Memory B cell (primary cell): ENCODE data around the gene DRAXIN.
A peak's percentile ranks its signal among the peaks of the same experiment; 100 is the strongest.
"Not testable (repeated sequence)": the region's sequence is repeated elsewhere in the genome, so short reads cannot be mapped to it uniquely, and the experiment has no call there.

Experiments used
- ATAC-seq: fragments of 150-1000 bp; cut with Tn5 transposase; 2 replicates; pipeline ENCODE4 v1.10.0; 2021; ENCODE audit warnings: low read depth, mild to moderate bottlenecking, moderate library complexity
- DNase-seq, 2 donors: peaks; one replicate each; pipeline ENCODE4 v3.0.0; 2022; ENCODE audit warnings: low spot score in 2 of 2
- H3K27ac Mint-ChIP-seq: one replicate; pipeline ENCODE4 v1.8.0; 2022; ENCODE audit warnings: mild to moderate bottlenecking, moderate library complexity, mixed read lengths
- H3K27me3 Mint-ChIP-seq: one replicate; pipeline ENCODE4 v1.8.0; 2022; ENCODE audit warnings: mixed read lengths
- H3K36me3 Mint-ChIP-seq: one replicate; pipeline ENCODE4 v1.8.0; 2022; ENCODE audit warnings: mild to moderate bottlenecking, mixed read lengths
- H3K4me1 Mint-ChIP-seq: one replicate; pipeline ENCODE4 v1.8.0; 2022; ENCODE audit warnings: mixed read lengths
- H3K4me3 Mint-ChIP-seq: one replicate; pipeline ENCODE4 v1.8.0; 2022; ENCODE audit warnings: mild to moderate bottlenecking, moderate library complexity, mixed read lengths
- H3K9me3 Mint-ChIP-seq: one replicate; pipeline ENCODE4 v1.8.0; 2022; ENCODE audit warnings: mixed read lengths

DRAXIN gene

GRCh38 chr1:11691302-11691914 lies at the start of gene DRAXIN:
Gene DRAXIN, plus strand, starts transcription at chr1:11691710. Its CDS starts 14,549 bp downstream, at chr1:11706259.
- H3K4me3 Mint-ChIP-seq: peak within 1 kb of the TSS; percentile 73
- DNase-seq (no peak), ATAC-seq (peak; percentile 39)
- peaks cover 35% of the 10 kb centered on the region for H3K27me3 Mint-ChIP-seq
- peak within 1 kb of the TSS; percentile 21 for H3K27ac Mint-ChIP-seq
- H3K4me1 Mint-ChIP-seq: peaks cover 21% of the 10 kb centered on the region
- no peaks in the 10 kb centered on the region for H3K36me3 Mint-ChIP-seq
- no peaks in the 10 kb centered on the region for H3K9me3 Mint-ChIP-seq

- H3K9me3 Mint-ChIP-seq: no peaks in the 10 kb centered on the region
- no peak overlapping the region for H3K27ac Mint-ChIP-seq
- DNase-seq (no peak), ATAC-seq (no peak)
- H3K4me1 Mint-ChIP-seq: peaks cover 2% of the 10 kb centered on the region
- H3K27me3 Mint-ChIP-seq: peaks cover 3% of the 10 kb centered on the region
- no peak overlapping the region for H3K4me3 Mint-ChIP-seq
- H3K36me3 Mint-ChIP-seq: no peaks in the 10 kb centered on the region
Observed at GRCh38 chr1:11641776-11642305, 49.7 kb upstream of the DRAXIN start.

GRCh38 chr1:11642418-11643017 lies 49.0 kb upstream of the DRAXIN start:
- not testable (repeated sequence) for H3K4me3 Mint-ChIP-seq, H3K27ac Mint-ChIP-seq, H3K36me3 Mint-ChIP-seq, H3K9me3 Mint-ChIP-seq, H3K27me3 Mint-ChIP-seq, H3K4me1 Mint-ChIP-seq
- DNase-seq (peak; percentile 71 to 73), ATAC-seq (peak; percentile 76)

GRCh38 chr1:11643782-11644181 lies 47.7 kb upstream of the DRAXIN start:
- Mint-ChIP-seq H3K27me3 (no peaks in the 10 kb centered on the region), H3K4me3 (no peak overlapping the region), H3K36me3 (no peaks in the 10 kb centered on the region), H3K4me1 (peaks cover 2% of the 10 kb centered on the region), H3K27ac (no peak overlapping the region), H3K9me3 (no peaks in the 10 kb centered on the region)
- DNase-seq: no peak
- no peak for ATAC-seq

- H3K9me3 Mint-ChIP-seq: no peaks in the 10 kb centered on the region
- H3K4me3 Mint-ChIP-seq: no peak overlapping the region
- no peaks in the 10 kb centered on the region for H3K36me3 Mint-ChIP-seq
- no peak for ATAC-seq
- H3K27me3 Mint-ChIP-seq: no peaks in the 10 kb centered on the region
- no peak for DNase-seq
- peaks cover 6% of the 10 kb centered on the region for H3K4me1 Mint-ChIP-seq
- no peak overlapping the region for H3K27ac Mint-ChIP-seq
Observed at GRCh38 chr1:11645270-11645669, 46.2 kb upstream of the DRAXIN start.

- Mint-ChIP-seq H3K4me3 (no peak overlapping the region), H3K27ac (no peak overlapping the region), H3K27me3 (no peaks in the 10 kb centered on the region), H3K4me1 (peaks cover 8% of the 10 kb centered on the region), H3K36me3 (no peaks in the 10 kb centered on the region), H3K9me3 (no peaks in the 10 kb centered on the region)
- ATAC-seq (peak; percentile 50), DNase-seq (peak; percentile 71 to 77)
Observed at GRCh38 chr1:11645670-11646265, 45.7 kb upstream of the DRAXIN start.

- no peak overlapping the region for H3K27ac Mint-ChIP-seq
- peaks cover 14% of the 10 kb centered on the region for H3K4me1 Mint-ChIP-seq
- H3K4me3 Mint-ChIP-seq: no peak overlapping the region
- ATAC-seq (no peak), DNase-seq (no peak)
- H3K36me3 Mint-ChIP-seq: no peaks in the 10 kb centered on the region
- no peaks in the 10 kb centered on the region for H3K9me3 Mint-ChIP-seq
- no peaks in the 10 kb centered on the region for H3K27me3 Mint-ChIP-seq
Observed at GRCh38 chr1:11646317-11646716, 45.2 kb upstream of the DRAXIN start.

GRCh38 chr1:11647333-11647732 lies 44.2 kb upstream of the DRAXIN start:
- no peaks in the 10 kb centered on the region for H3K27me3 Mint-ChIP-seq
- H3K9me3 Mint-ChIP-seq: no peaks in the 10 kb centered on the region
- no peak overlapping the region for H3K27ac Mint-ChIP-seq
- H3K4me1 Mint-ChIP-seq: peaks cover 14% of the 10 kb centered on the region
- no peak overlapping the region for H3K4me3 Mint-ChIP-seq
- H3K36me3 Mint-ChIP-seq: no peaks in the 10 kb centered on the region
- no peak for DNase-seq
- ATAC-seq: no peak

GRCh38 chr1:11648039-11648438 lies 43.5 kb upstream of the DRAXIN start:
- Mint-ChIP-seq H3K9me3 (no peaks in the 10 kb centered on the region), H3K4me3 (no peak overlapping the region), H3K4me1 (peaks cover 15% of the 10 kb centered on the region), H3K27ac (no peak overlapping the region), H3K27me3 (no peaks in the 10 kb centered on the region), H3K36me3 (no peaks in the 10 kb centered on the region)
- DNase-seq (no peak), ATAC-seq (no peak)

GRCh38 chr1:11648732-11649158 lies 42.8 kb upstream of the DRAXIN start:
- Mint-ChIP-seq H3K4me3 (no peak overlapping the region), H3K27ac (no peak overlapping the region)

GRCh38 chr1:11649237-11649623 lies 42.3 kb upstream of the DRAXIN start:
- Mint-ChIP-seq H3K36me3 (no peaks in the 10 kb centered on the region), H3K4me3 (no peak overlapping the region), H3K27ac (no peak overlapping the region), H3K27me3 (no peaks in the 10 kb centered on the region), H3K4me1 (peaks cover 17% of the 10 kb centered on the region), H3K9me3 (no peaks in the 10 kb centered on the region)
- ATAC-seq (no peak), DNase-seq (no peak)

More at GRCh38 chr1:11648732-11649158, 42.8 kb upstream of the DRAXIN start:
- no peaks in the 10 kb centered on the region for H3K27me3 Mint-ChIP-seq
- no peaks in the 10 kb centered on the region for H3K36me3 Mint-ChIP-seq
- H3K4me1 Mint-ChIP-seq: peaks cover 17% of the 10 kb centered on the region
- peak in 1 of 2 donors; percentile 50 for DNase-seq
- no peaks in the 10 kb centered on the region for H3K9me3 Mint-ChIP-seq
- ATAC-seq: peak; percentile 23

GRCh38 chr1:11649624-11650330 lies 41.7 kb upstream of the DRAXIN start:
- peaks cover 17% of the 10 kb centered on the region for H3K4me1 Mint-ChIP-seq
- peak overlapping the region; percentile 63 for H3K4me3 Mint-ChIP-seq
- H3K9me3 Mint-ChIP-seq: no peaks in the 10 kb centered on the region
- DNase-seq (no peak), ATAC-seq (no peak)
- H3K27ac Mint-ChIP-seq: no peak overlapping the region
- no peaks in the 10 kb centered on the region for H3K36me3 Mint-ChIP-seq
- no peaks in the 10 kb centered on the region for H3K27me3 Mint-ChIP-seq

GRCh38 chr1:11650331-11650991 lies 41.0 kb upstream of the DRAXIN start:
- Mint-ChIP-seq H3K36me3 (no peaks in the 10 kb centered on the region), H3K27ac (no peak overlapping the region), H3K4me1 (peaks cover 17% of the 10 kb centered on the region), H3K27me3 (no peaks in the 10 kb centered on the region), H3K4me3 (peak overlapping the region; percentile 81), H3K9me3 (no peaks in the 10 kb centered on the region)
- ATAC-seq (peak; percentile 69), DNase-seq (peak; percentile 69 to 80)
